Keratinocyte (primary cell): Measurements from ENCODE around the gene ITPA. TPM values are rescaled to one million over a fixed set of nuclear protein-coding genes. Genes with fewer than 3 reads are reported as not detected.

Experiments
- DNase-seq: peaks from one replicate; pipeline ENCODE4 v3.0.0-alpha.2; 2011; ENCODE audit warnings: low read depth, missing footprints, low spot score
- FAIRE-seq: peaks from 2 replicates; lab custom pipeline; 2011; peaks lifted over from hg19 to GRCh38; lab: Jason Lieb, UNC
- H2AFZ ChIP-seq: 2 replicates; pipeline ENCODE4 v1.6.0; 2012; ENCODE audit warnings: low read length, control low read depth, inconsistent platforms; ENCODE audit not compliant: control insufficient read depth
- H3K27ac ChIP-seq: 2 replicates; pipeline ENCODE4 v1.5.1; 2011; ENCODE audit warnings: low read length; ENCODE audit not compliant: control insufficient read depth, insufficient read depth
- H3K27me3 ChIP-seq: 3 replicates; pipeline ENCODE4 v1.6.0; 2011; ENCODE audit warnings: low read length; ENCODE audit not compliant: control insufficient read depth, insufficient read depth; ENCODE audit errors: extremely low read depth
- H3K36me3 ChIP-seq, 2 experiments: 2 replicates in 1 of 2; 3 replicates in 1 of 2; pipeline ENCODE4 v1.5.1; 2011; ENCODE audit warnings: low read length in 2 of 2, mild to moderate bottlenecking in 1 of 2; ENCODE audit not compliant: control insufficient read depth in 2 of 2, insufficient read depth in 2 of 2; ENCODE audit errors: extremely low read depth in 1 of 2
- H3K4me1 ChIP-seq: 3 replicates; pipeline ENCODE4 v1.5.1; 2011; ENCODE audit warnings: low read length; ENCODE audit not compliant: control insufficient read depth, insufficient read depth; ENCODE audit errors: extremely low read depth
- H3K4me2 ChIP-seq: 3 replicates; pipeline ENCODE4 v1.6.0; 2011; ENCODE audit warnings: low read depth, low read length; ENCODE audit not compliant: control insufficient read depth, insufficient read depth; ENCODE audit errors: extremely low read depth
- H3K4me3 ChIP-seq, 3 experiments: fragments of 200-600 bp in 1 of 3; sonication (generic) in 1 of 3; 2 replicates in 2 of 3; 3 replicates in 1 of 3; pipeline ENCODE4 v1.5.1; 2011 to 2016; ENCODE audit warnings: low read length in 3 of 3, mild to moderate bottlenecking in 3 of 3, control low read depth in 2 of 3, inconsistent platforms in 1 of 3, low read depth in 1 of 3, mixed read lengths in 1 of 3, mixed run types in 1 of 3, moderate library complexity in 1 of 3; ENCODE audit not compliant: control insufficient read depth in 2 of 3, insufficient read depth in 2 of 3; ENCODE audit errors: extremely low read depth in 1 of 3
- H3K79me2 ChIP-seq: 2 replicates; pipeline ENCODE4 v1.6.0; 2012; ENCODE audit warnings: low read length; ENCODE audit not compliant: control insufficient read depth, insufficient read depth
- H3K9ac ChIP-seq: 3 replicates; pipeline ENCODE4 v1.6.0; 2011; ENCODE audit warnings: low read length; ENCODE audit not compliant: control insufficient read depth, insufficient read depth; ENCODE audit errors: extremely low read depth
- H3K9me1 ChIP-seq: 3 replicates; pipeline ENCODE4 v1.6.0; 2011; ENCODE audit warnings: low read length; ENCODE audit not compliant: control insufficient read depth, insufficient read depth; ENCODE audit errors: extremely low read depth
- H3K9me3 ChIP-seq: 2 replicates; pipeline ENCODE4 v1.5.1; 2012; ENCODE audit warnings: low read depth, low read length; ENCODE audit not compliant: control insufficient read depth
- H4K20me1 ChIP-seq: 3 replicates; pipeline ENCODE4 v1.6.0; 2011; ENCODE audit warnings: low read length; ENCODE audit not compliant: control insufficient read depth, insufficient read depth; ENCODE audit errors: extremely low read depth
- CTCF ChIP-seq, 3 experiments: IDR thresholded peaks in 1 of 3; conservative IDR thresholded peaks in 1 of 3; optimal IDR thresholded peaks in 1 of 3; 2 replicates in 2 of 3; 3 replicates in 1 of 3; pipeline versions ENCODE3 to v1.5.1; 2011; ENCODE audit warnings: low read length in 3 of 3, mild to moderate bottlenecking in 3 of 3, moderate library complexity in 2 of 3, control low read depth in 1 of 3, inconsistent platforms in 1 of 3; ENCODE audit not compliant: insufficient read depth in 2 of 3; ENCODE audit errors: extremely low read depth in 1 of 3
- EZH2 ChIP-seq: IDR thresholded peaks from one replicate; pipeline ENCODE4 v1.6.1; 2012; ENCODE audit warnings: inconsistent platforms, mild to moderate bottlenecking, low read length, moderate library complexity
- dilution Hi-C: fragments of 300-500 bp; cut with MboI; formaldehyde crosslinking; loops from one replicate; pipeline ENCODE4 v1.7.0; 2020; ENCODE audit warnings: low sequenced_read_pairs; ENCODE audit not compliant: extremely low pct_ligation_motif_present
- polyA plus RNA-seq, 5 experiments: library from polyadenylated mRNA; depleted of rRNA in 3 of 5; stranded (reverse) in 3 of 5; stranded (forward) in 1 of 5; unstranded in 1 of 5; fragments of >200 nt; gene quantifications; 1 replicate in 1 of 5; 2 replicates in 3 of 5; 3 replicates in 1 of 5; pipeline versions ENCODE4 v1.2.1 to v1.2.3, GENCODE V29; 2011 to 2012; ENCODE audit warnings: missing spikeins in 2 of 5, low read depth in 1 of 5, low replicate concordance in 1 of 5

ITPA gene
- polyA plus RNA-seq, 1 donor (not counting 4 experiments of a cell fraction or from before 2014, with no cell fraction given) = 40.5 TPM

- Histone ChIP-seq H3K27me3 (peaks cover 15% of the 10 kb centered on the region), H3K4me1 (peaks cover 3% of the 10 kb centered on the region), H3K36me3 (no peaks in the 10 kb centered on the region), H3K79me2 (peaks cover 15% of the 10 kb centered on the region), H3K9me1 (no peaks in the 10 kb centered on the region), H3K4me3 (no peak overlapping the region), H3K4me2 (no peak overlapping the region), H2AFZ (no peak overlapping the region), H3K9me3 (no peaks in the 10 kb centered on the region), H4K20me1 (peaks cover 6% of the 10 kb centered on the region), H3K27ac (no peak overlapping the region), H3K9ac (no peak overlapping the region)
- FAIRE-seq = no peak
- TF ChIP-seq EZH2 (no peak), CTCF (optimal IDR thresholded peaks at IDR 0.05 in 1 of 3, IDR thresholded peaks at IDR 0.05 in 1 of 3, conservative IDR thresholded peaks at IDR 0.05 in 1 of 3; ENCODE audit: extremely low read depth in 1 of 3, insufficient read depth in 2 of 3, low read length in 3 of 3) (no peak)
- dilution Hi-C loops = no loop called here
- no peak for DNase-seq
Observed at GRCh38 chr20:3163099-3164042, 45.9 kb upstream of the ITPA start.

- Histone ChIP-seq H3K9ac (no peak overlapping the region), H3K4me3 (no peak overlapping the region), H3K4me1 (no peaks in the 10 kb centered on the region), H3K4me2 (no peak overlapping the region), H3K9me1 (no peaks in the 10 kb centered on the region), H3K36me3 (no peaks in the 10 kb centered on the region), H3K27me3 (peaks cover 24% of the 10 kb centered on the region), H3K79me2 (peaks cover 7% of the 10 kb centered on the region), H3K27ac (no peak overlapping the region), H2AFZ (no peak overlapping the region), H4K20me1 (peaks cover under 1% of the 10 kb centered on the region), H3K9me3 (no peaks in the 10 kb centered on the region)
- TF ChIP-seq EZH2 (no peak), CTCF (optimal IDR thresholded peaks at IDR 0.05 in 1 of 3, IDR thresholded peaks at IDR 0.05 in 1 of 3, conservative IDR thresholded peaks at IDR 0.05 in 1 of 3; ENCODE audit: extremely low read depth in 1 of 3, insufficient read depth in 2 of 3, low read length in 3 of 3) (no peak)
- dilution Hi-C loops = no loop called here
- no peak for FAIRE-seq
- DNase-seq = no peak
Observed at GRCh38 chr20:3164043-3164762, 45.1 kb upstream of the ITPA start.
